Liver (tissue), 9 donors: Measurements from ENCODE around the gene TFG. TPM values are rescaled to one million over a fixed set of nuclear protein-coding genes. Genes with fewer than 3 reads are reported as not detected.

Source experiments
- DNase-seq: peaks from one replicate; pipeline ENCODE4 v3.0.0-alpha.2; 2017; ENCODE audit warnings: low spot score
- H3K27ac ChIP-seq, 2 donors: one replicate each; pipeline ENCODE4 v1.7.0; 2013; ENCODE audit warnings: inconsistent platforms in 2 of 2, low read length in 2 of 2, control low read depth in 1 of 2, low read depth in 1 of 2, mild to moderate bottlenecking in 1 of 2
- H3K27me3 ChIP-seq, 4 donors: one replicate each; pipeline versions ENCODE4 v1.6.1 to v1.7.0; 2013; ENCODE audit warnings: low read length in 3 of 4, inconsistent platforms in 1 of 4, mild to moderate bottlenecking in 1 of 4, moderate library complexity in 1 of 4; ENCODE audit not compliant: control insufficient read depth in 4 of 4, insufficient read depth in 4 of 4
- H3K36me3 ChIP-seq, 4 donors: one replicate each; pipeline versions ENCODE4 v1.6.1 to v1.7.0; 2013; ENCODE audit warnings: low read length in 3 of 4, mild to moderate bottlenecking in 3 of 4, low read depth in 1 of 4, moderate library complexity in 1 of 4; ENCODE audit not compliant: control insufficient read depth in 4 of 4, insufficient read depth in 3 of 4
- H3K4me1 ChIP-seq, 4 donors: one replicate each; pipeline versions ENCODE4 v1.6.1 to v1.7.0; 2013; ENCODE audit warnings: low read length in 3 of 4, mild to moderate bottlenecking in 3 of 4, moderate library complexity in 1 of 4; ENCODE audit not compliant: control insufficient read depth in 4 of 4, insufficient read depth in 4 of 4
- H3K4me3 ChIP-seq, 3 donors: one replicate each; pipeline versions ENCODE4 v1.6.1 to v1.7.0; 2013; ENCODE audit warnings: low read length in 3 of 3, control low read depth in 1 of 3, low read depth in 1 of 3, mild to moderate bottlenecking in 1 of 3
- H3K9ac ChIP-seq, 2 donors: one replicate each; pipeline ENCODE4 v1.7.0; 2013; ENCODE audit warnings: low read length in 2 of 2, mild to moderate bottlenecking in 2 of 2, moderate library complexity in 2 of 2, control low read depth in 1 of 2, low read depth in 1 of 2
- H3K9me3 ChIP-seq, 4 donors: one replicate each; pipeline versions ENCODE4 v1.6.1 to v1.7.0; 2013; ENCODE audit warnings: low read length in 3 of 4; ENCODE audit not compliant: control insufficient read depth in 4 of 4
- EGR1 ChIP-seq, 2 donors: IDR thresholded peaks; 2 replicates each; pipeline ENCODE4 v1.6.1; 2016 to 2018; ENCODE audit warnings: antibody characterized with exemption in 2 of 2, low read depth in 2 of 2
- FOXA1 ChIP-seq: IDR thresholded peaks from 2 replicates; pipeline ENCODE4 v1.6.1; 2016; ENCODE audit warnings: antibody characterized with exemption
- FOXA2 ChIP-seq: IDR thresholded peaks from 2 replicates; pipeline ENCODE4 v1.6.1; 2016; ENCODE audit warnings: antibody characterized with exemption
- GABPA ChIP-seq, 2 donors: IDR thresholded peaks in 1 of 2; conservative IDR thresholded peaks in 1 of 2; 2 replicates each; pipeline ENCODE4 v1.6.1; 2016; ENCODE audit warnings: antibody characterized with exemption in 2 of 2, mild to moderate bottlenecking in 1 of 2, moderate library complexity in 1 of 2
- HNF4A ChIP-seq, 2 donors: conservative IDR thresholded peaks; 2 replicates each; pipeline ENCODE4 v1.6.1; 2016; ENCODE audit warnings: antibody characterized with exemption in 2 of 2, mild to moderate bottlenecking in 2 of 2
- HNF4G ChIP-seq: IDR thresholded peaks from 2 replicates; pipeline ENCODE4 v1.6.1; 2016; ENCODE audit warnings: antibody characterized with exemption
- JUND ChIP-seq, 2 donors: IDR thresholded peaks; 2 replicates each; pipeline ENCODE4 v1.6.1; 2016; ENCODE audit warnings: antibody characterized with exemption in 2 of 2
- NR2F2 ChIP-seq: IDR thresholded peaks from 2 replicates; pipeline ENCODE4 v1.6.1; 2016; ENCODE audit warnings: antibody characterized with exemption
- RAD21 ChIP-seq, 2 donors: IDR thresholded peaks; 2 replicates each; pipeline ENCODE4 v1.6.1; 2016; ENCODE audit warnings: antibody characterized with exemption in 2 of 2, mild to moderate bottlenecking in 2 of 2
- RXRA ChIP-seq, 2 donors: IDR thresholded peaks; 2 replicates each; pipeline ENCODE4 v1.6.1; 2017 to 2018; ENCODE audit warnings: antibody characterized with exemption in 2 of 2, mild to moderate bottlenecking in 1 of 2
- SP1 ChIP-seq: IDR thresholded peaks from 2 replicates; pipeline ENCODE4 v1.6.1; 2018; ENCODE audit warnings: antibody characterized with exemption, mild to moderate bottlenecking
- TAF1 ChIP-seq: conservative IDR thresholded peaks from 2 replicates; pipeline ENCODE4 v1.6.1; 2016; ENCODE audit warnings: antibody characterized with exemption, mild to moderate bottlenecking
- YY1 ChIP-seq: IDR thresholded peaks from 2 replicates; pipeline ENCODE4 v1.6.1; 2016; ENCODE audit warnings: antibody characterized with exemption, mild to moderate bottlenecking
- WGBS: extraction: QIAGEN DNeasy Blood & Tissue Kit; methylation state at CpG from one replicate; pipeline ENCODE4 v1.1.7; 2013; 5-methylcytosine and 5-hydroxymethylcytosine counted together
- polyA plus RNA-seq, 2 donors: library from polyadenylated mRNA; stranded (reverse) in 1 of 2; unstranded in 1 of 2; fragments of 200-250 nt in 1 of 2; fragments of >200 nt in 1 of 2; fragmentation: Nextera tagmentation in 1 of 2; extraction: Ambion mirVana in 1 of 2; gene quantifications; one replicate each; pipeline versions ENCODE4 v1.2.1 to v1.2.3, GENCODE V29; 2013 to 2015
- total RNA-seq, 2 donors: library from RNA; depleted of rRNA; stranded (reverse); fragments of >200 nt; gene quantifications; one replicate each; pipeline ENCODE4 v1.2.3, GENCODE V29; 2014
- TF ChIP-seq, protein P1 (sequence below): fragments of 150-350 bp; IDR thresholded peaks from 2 replicates; pipeline ENCODE4 v1.5.1; 2017; ENCODE audit warnings: improper control_type of control experiment, low read depth, low read length; ENCODE audit not compliant: missing input control
- TF ChIP-seq, protein P2 (sequence below): IDR thresholded peaks from 2 replicates; pipeline ENCODE4 v1.6.1; 2016; ENCODE audit warnings: antibody characterized with exemption
- TF ChIP-seq, protein P3 (sequence below): IDR thresholded peaks from 2 replicates; pipeline ENCODE4 v1.6.1; 2016; ENCODE audit warnings: antibody characterized with exemption
- TF ChIP-seq, protein P4 (sequence below): IDR thresholded peaks from 2 replicates; pipeline ENCODE4 v1.6.1; 2016; ENCODE audit warnings: antibody characterized with exemption, mild to moderate bottlenecking
- TF ChIP-seq, protein P5 (sequence below): IDR thresholded peaks from 2 replicates; pipeline ENCODE4 v1.6.1; 2016; ENCODE audit warnings: antibody characterized with exemption
- donor health status: healthy.
- donor health status: healthy.
- donor health status: healthy.
- donor health status: healthy.
- donor health status: healthy.

Gene TFG
- total and polyA plus RNA-seq, 4 donors: 42.4 to 70.8 (median 65.0) TPM

DNA sequence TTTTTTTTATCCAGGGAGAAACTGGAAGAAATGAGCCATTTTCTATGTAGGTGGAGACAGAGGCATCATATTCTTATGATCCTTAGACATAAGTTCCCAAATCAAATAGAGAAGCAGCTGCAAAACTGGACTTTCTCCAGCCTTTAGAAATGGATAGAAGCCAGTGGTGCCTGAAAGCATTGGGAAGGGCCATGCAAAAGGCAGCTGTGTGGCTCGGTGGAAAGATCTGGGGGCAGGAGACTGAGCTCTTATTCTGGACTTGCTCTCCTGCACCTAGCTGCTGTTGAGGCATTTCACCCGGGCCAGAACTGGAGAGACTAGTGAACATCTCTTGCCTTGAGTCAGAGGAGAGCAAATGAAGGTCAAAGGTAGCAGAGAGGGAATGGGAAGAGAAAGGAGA is 73.1 kb downstream of the TFG start (continued):
- TF ChIP-seq, protein P1, sequence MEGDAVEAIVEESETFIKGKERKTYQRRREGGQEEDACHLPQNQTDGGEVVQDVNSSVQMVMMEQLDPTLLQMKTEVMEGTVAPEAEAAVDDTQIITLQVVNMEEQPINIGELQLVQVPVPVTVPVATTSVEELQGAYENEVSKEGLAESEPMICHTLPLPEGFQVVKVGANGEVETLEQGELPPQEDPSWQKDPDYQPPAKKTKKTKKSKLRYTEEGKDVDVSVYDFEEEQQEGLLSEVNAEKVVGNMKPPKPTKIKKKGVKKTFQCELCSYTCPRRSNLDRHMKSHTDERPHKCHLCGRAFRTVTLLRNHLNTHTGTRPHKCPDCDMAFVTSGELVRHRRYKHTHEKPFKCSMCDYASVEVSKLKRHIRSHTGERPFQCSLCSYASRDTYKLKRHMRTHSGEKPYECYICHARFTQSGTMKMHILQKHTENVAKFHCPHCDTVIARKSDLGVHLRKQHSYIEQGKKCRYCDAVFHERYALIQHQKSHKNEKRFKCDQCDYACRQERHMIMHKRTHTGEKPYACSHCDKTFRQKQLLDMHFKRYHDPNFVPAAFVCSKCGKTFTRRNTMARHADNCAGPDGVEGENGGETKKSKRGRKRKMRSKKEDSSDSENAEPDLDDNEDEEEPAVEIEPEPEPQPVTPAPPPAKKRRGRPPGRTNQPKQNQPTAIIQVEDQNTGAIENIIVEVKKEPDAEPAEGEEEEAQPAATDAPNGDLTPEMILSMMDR: no peak

DNA sequence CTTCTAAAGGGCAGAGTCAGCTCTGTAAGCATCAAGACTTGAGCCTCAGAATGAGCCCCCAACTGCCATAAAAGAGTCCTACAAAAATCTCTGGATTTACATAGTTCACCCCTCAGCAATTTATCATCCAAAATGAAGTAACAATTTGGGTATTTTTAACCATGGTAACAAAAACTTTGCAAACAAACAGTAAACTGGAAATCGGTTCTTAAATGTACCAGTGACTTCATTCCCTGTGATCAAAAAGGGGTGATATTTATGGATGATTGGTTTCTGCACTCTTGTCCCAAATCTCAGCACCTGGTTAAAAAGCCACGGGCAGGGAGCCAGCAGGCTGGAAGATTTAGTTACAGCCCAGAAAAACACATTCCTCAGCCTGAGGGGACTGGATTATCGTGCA is 73.6 kb downstream of the TFG start:
- no peaks in the 10 kb centered on the region for H3K4me1 ChIP-seq
- TF ChIP-seq, protein P2, sequence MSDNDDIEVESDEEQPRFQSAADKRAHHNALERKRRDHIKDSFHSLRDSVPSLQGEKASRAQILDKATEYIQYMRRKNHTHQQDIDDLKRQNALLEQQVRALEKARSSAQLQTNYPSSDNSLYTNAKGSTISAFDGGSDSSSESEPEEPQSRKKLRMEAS: no peak
- no peak for TF ChIP-seq HNF4G
- TF ChIP-seq, protein P3, sequence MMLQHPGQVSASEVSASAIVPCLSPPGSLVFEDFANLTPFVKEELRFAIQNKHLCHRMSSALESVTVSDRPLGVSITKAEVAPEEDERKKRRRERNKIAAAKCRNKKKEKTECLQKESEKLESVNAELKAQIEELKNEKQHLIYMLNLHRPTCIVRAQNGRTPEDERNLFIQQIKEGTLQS: no peak
- TF ChIP-seq, protein P4, sequence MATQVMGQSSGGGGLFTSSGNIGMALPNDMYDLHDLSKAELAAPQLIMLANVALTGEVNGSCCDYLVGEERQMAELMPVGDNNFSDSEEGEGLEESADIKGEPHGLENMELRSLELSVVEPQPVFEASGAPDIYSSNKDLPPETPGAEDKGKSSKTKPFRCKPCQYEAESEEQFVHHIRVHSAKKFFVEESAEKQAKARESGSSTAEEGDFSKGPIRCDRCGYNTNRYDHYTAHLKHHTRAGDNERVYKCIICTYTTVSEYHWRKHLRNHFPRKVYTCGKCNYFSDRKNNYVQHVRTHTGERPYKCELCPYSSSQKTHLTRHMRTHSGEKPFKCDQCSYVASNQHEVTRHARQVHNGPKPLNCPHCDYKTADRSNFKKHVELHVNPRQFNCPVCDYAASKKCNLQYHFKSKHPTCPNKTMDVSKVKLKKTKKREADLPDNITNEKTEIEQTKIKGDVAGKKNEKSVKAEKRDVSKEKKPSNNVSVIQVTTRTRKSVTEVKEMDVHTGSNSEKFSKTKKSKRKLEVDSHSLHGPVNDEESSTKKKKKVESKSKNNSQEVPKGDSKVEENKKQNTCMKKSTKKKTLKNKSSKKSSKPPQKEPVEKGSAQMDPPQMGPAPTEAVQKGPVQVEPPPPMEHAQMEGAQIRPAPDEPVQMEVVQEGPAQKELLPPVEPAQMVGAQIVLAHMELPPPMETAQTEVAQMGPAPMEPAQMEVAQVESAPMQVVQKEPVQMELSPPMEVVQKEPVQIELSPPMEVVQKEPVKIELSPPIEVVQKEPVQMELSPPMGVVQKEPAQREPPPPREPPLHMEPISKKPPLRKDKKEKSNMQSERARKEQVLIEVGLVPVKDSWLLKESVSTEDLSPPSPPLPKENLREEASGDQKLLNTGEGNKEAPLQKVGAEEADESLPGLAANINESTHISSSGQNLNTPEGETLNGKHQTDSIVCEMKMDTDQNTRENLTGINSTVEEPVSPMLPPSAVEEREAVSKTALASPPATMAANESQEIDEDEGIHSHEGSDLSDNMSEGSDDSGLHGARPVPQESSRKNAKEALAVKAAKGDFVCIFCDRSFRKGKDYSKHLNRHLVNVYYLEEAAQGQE: no peak
- TF ChIP-seq RXRA (IDR thresholded peaks at IDR 0.05): no peak
- 87% methylated on average over 3 of the region's 3 CpGs for WGBS
- no peak for DNase-seq
- no peak overlapping the region for H3K27ac ChIP-seq
- H3K4me3 ChIP-seq: no peak overlapping the region
- no peak overlapping the region for H3K9ac ChIP-seq
- no peaks in the 10 kb centered on the region for H3K27me3 ChIP-seq
- H3K9me3 ChIP-seq: peaks cover 0 to 5% (median 0%) of the 10 kb centered on the region in 4 donors
- no peaks in the 10 kb centered on the region for H3K36me3 ChIP-seq

DNA sequence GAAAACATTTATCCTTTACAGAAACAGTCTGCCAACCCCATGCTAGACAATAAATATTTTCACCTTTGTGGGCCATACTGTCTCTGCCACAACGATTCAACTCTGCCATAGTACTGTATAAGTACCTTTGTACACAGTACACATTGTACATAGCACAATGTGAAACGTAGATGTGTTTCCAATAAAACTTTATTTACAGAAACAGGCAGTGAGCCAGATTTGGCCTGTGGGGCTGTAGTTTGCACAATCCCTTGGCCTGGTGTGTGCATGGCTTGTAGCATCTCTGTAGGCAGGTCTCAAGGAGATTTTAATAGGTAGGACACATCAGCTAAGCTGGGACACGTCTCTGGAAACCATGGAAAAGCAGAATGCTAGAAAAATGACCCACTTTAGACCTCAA is 74.3 kb downstream of the TFG start:
- H3K27ac ChIP-seq: no peak overlapping the region
- H3K9ac ChIP-seq: no peak overlapping the region
- H3K9me3 ChIP-seq: peaks cover 0 to 5% (median 0%) of the 10 kb centered on the region in 4 donors
- 82% methylated on average over 3 of the region's 3 CpGs for WGBS
- no peak for DNase-seq
- H3K4me3 ChIP-seq: no peak overlapping the region
- H3K36me3 ChIP-seq: no peaks in the 10 kb centered on the region
- H3K4me1 ChIP-seq: no peaks in the 10 kb centered on the region
- no peaks in the 10 kb centered on the region for H3K27me3 ChIP-seq
- no peak for TF ChIP-seq FOXA1
- no peak for TF ChIP-seq TAF1
- no peak for TF ChIP-seq SP1
- TF ChIP-seq, protein P3: no peak
- TF ChIP-seq YY1: no peak
- no peak for TF ChIP-seq JUND (IDR thresholded peaks at IDR 0.05)
- TF ChIP-seq, protein P2: no peak
- TF ChIP-seq HNF4G: no peak
- TF ChIP-seq EGR1 (IDR thresholded peaks at IDR 0.05; ENCODE audit: low read depth in 2 of 2): no peak
- no peak for TF ChIP-seq NR2F2
- TF ChIP-seq FOXA2: no peak
- TF ChIP-seq RAD21 (IDR thresholded peaks at IDR 0.05): no peak
- TF ChIP-seq HNF4A (conservative IDR thresholded peaks at IDR 0.05): no peak
- TF ChIP-seq, protein P5, sequence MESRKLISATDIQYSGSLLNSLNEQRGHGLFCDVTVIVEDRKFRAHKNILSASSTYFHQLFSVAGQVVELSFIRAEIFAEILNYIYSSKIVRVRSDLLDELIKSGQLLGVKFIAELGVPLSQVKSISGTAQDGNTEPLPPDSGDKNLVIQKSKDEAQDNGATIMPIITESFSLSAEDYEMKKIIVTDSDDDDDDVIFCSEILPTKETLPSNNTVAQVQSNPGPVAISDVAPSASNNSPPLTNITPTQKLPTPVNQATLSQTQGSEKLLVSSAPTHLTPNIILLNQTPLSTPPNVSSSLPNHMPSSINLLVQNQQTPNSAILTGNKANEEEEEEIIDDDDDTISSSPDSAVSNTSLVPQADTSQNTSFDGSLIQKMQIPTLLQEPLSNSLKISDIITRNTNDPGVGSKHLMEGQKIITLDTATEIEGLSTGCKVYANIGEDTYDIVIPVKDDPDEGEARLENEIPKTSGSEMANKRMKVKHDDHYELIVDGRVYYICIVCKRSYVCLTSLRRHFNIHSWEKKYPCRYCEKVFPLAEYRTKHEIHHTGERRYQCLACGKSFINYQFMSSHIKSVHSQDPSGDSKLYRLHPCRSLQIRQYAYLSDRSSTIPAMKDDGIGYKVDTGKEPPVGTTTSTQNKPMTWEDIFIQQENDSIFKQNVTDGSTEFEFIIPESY: no peak
- TF ChIP-seq, protein P4: no peak
- TF ChIP-seq GABPA (IDR thresholded peaks at IDR 0.05 in 1 of 2, conservative IDR thresholded peaks at IDR 0.05 in 1 of 2): no peak
